ENCODE measurements around the gene NEK1. TPM values are rescaled to one million over a fixed set of nuclear protein-coding genes. Genes with fewer than 3 reads are reported as not detected.

The NEK1 gene
- total RNA-seq, 1 experiment from 2014 or later, result 12.3 TPM

- no CpG with 5 or more reads among the region's 4 CpGs for WGBS (ENCODE audit: extremely low coverage, insufficient read length, low lambda C conversion rate)
- Histone ChIP-seq H3K23ac (ENCODE audit: insufficient read length, low read depth, low read length) (no peak overlapping the region), H4K5ac (ENCODE audit: insufficient read length, low read depth, low read length) (no peak overlapping the region), H3K79me2 (ENCODE audit: insufficient read depth, low read length) (no peaks in the 10 kb centered on the region), H4K91ac (ENCODE audit: insufficient read length, low read depth, low read length) (no peak overlapping the region), H4K8ac (replicated peaks; ENCODE audit: insufficient read length, low read depth, low read length) (no peak overlapping the region), H3K79me1 (ENCODE audit: insufficient read depth, low read depth, low read length, poor library complexity, severe bottlenecking) (no peaks in the 10 kb centered on the region), H2AFZ (ENCODE audit: low read length) (no peak overlapping the region), H2BK120ac (ENCODE audit: low read depth, low read length, poor library complexity, severe bottlenecking) (no peak overlapping the region), H3K14ac (ENCODE audit: insufficient read depth, low read length) (no peak overlapping the region), H2AK5ac (ENCODE audit: insufficient read length, low read length) (no peak overlapping the region), H3K4ac (ENCODE audit: low read depth, low read length) (no peak overlapping the region), H3K23me2 (ENCODE audit: insufficient read length, low read depth, low read length, poor library complexity, severe bottlenecking) (no peaks in the 10 kb centered on the region), H2BK15ac (ENCODE audit: low read depth, low read length) (no peak overlapping the region), H3T11ph (ENCODE audit: low read length) (no peak overlapping the region), H2BK20ac (ENCODE audit: low read depth, low read length, poor library complexity, severe bottlenecking) (no peak overlapping the region), H3K27ac (ENCODE audit: insufficient read length, low read depth, low read length) (no peak overlapping the region), H2BK5ac (ENCODE audit: insufficient read length, low read length) (no peak overlapping the region), H3K27me3 (ENCODE audit: insufficient read depth, low read length) (no peaks in the 10 kb centered on the region), H3K4me2 (ENCODE audit: insufficient read depth, insufficient read length, low read length) (no peak overlapping the region), H3K4me1 (ENCODE audit: insufficient read depth, low read length) (peaks cover 4% of the 10 kb centered on the region; the same call in 1 of the 2 replicates), H3K9me3 (ENCODE audit: control insufficient read depth, low read depth, low read length) (no peaks in the 10 kb centered on the region), H4K20me1 (ENCODE audit: control insufficient read depth, insufficient read depth, insufficient read length) (no peaks in the 10 kb centered on the region), H3K56ac (ENCODE audit: insufficient read length, low read depth, low read length) (no peak overlapping the region), H3K9ac (ENCODE audit: extremely low read depth, insufficient read length, low read length) (no peak overlapping the region), H2BK12ac (ENCODE audit: insufficient read length, low read depth, low read length) (no peak overlapping the region), H3K18ac (ENCODE audit: insufficient read length, low read depth, low read length) (no peak overlapping the region)
- TF ChIP-seq CTCF (conservative IDR thresholded peaks at IDR 0.05), result no peak
- no peaks in the 10 kb centered on the region for H3K9me3 Mint-ChIP-seq
- no peak for DNase-seq
- H3K4me1 Mint-ChIP-seq, result peaks cover 4 to 11% of the 10 kb centered on the region in 2 experiments; a peak in 3 of 4 replicates
- H3K27me3 Mint-ChIP-seq (ENCODE audit: low read depth), result no peaks in the 10 kb centered on the region
- H3K4me3 Mint-ChIP-seq, result no peak overlapping the region
- no peaks in the 10 kb centered on the region for H3K36me3 Mint-ChIP-seq (ENCODE audit: insufficient read depth in 1 of 3, low read depth in 3 of 3)
- H3K27ac Mint-ChIP-seq, result no peak overlapping the region
Observed at GRCh38 chr4:169420291-169420690, 192.1 kb downstream of the NEK1 start.

Measured in H9 (cell line).